H1 (cell line): ENCODE results near the gene TBC1D22A. TPM values are rescaled to one million over a fixed set of nuclear protein-coding genes. Genes with fewer than 3 reads are reported as not detected.

ENCODE experiments used
- CTCF ChIA-PET: fragments of 300-600 bp; sonication (Branson Sonifier 250); formaldehyde crosslinking; loops from one replicate; lab custom pipeline; 2021; ENCODE audit not compliant: partially characterized antibody; lab: Charles Lee
- POLR2A ChIA-PET: fragments of 300-600 bp; sonication (Branson Sonifier 250); formaldehyde crosslinking; loops from one replicate; lab custom pipeline; 2021; ENCODE audit warnings: inconsistent platforms; ENCODE audit not compliant: partially characterized antibody; lab: Charles Lee
- DNase-seq, 2 experiments: peaks; one replicate each; pipeline versions ENCODE4 v3.0.0 to v3.0.0-alpha.2; 2010 to 2022; ENCODE audit warnings: low spot score in 2 of 2, low read depth in 1 of 2, mixed read lengths in 1 of 2
- FAIRE-seq: peaks from 2 replicates; lab custom pipeline; 2011; peaks lifted over from hg19 to GRCh38; lab: Jason Lieb, UNC
- H2AFZ ChIP-seq: 2 replicates; pipeline ENCODE4 v1.8.1; 2012; ENCODE audit warnings: low read length, inconsistent platforms
- H2AK5ac ChIP-seq: 2 replicates; pipeline ENCODE4 v1.6.1; 2013; ENCODE audit warnings: low read depth, low read length
- H2BK120ac ChIP-seq: replicated peaks from 2 replicates; pipeline ENCODE3; 2013; ENCODE audit warnings: low read depth, low read length, inconsistent platforms
- H2BK12ac ChIP-seq: 2 replicates; pipeline ENCODE4 v1.6.1; 2013; ENCODE audit warnings: low read depth, low read length
- H2BK15ac ChIP-seq: 2 replicates; pipeline ENCODE4 v1.6.1; 2013; ENCODE audit warnings: low read length
- H2BK20ac ChIP-seq: 2 replicates; pipeline ENCODE4 v1.6.1; 2013; ENCODE audit warnings: low read length
- H2BK5ac ChIP-seq: 2 replicates; pipeline ENCODE4 v1.6.1; 2013; ENCODE audit warnings: low read depth, low read length
- H3K14ac ChIP-seq: 2 replicates; pipeline ENCODE4 v1.6.1; 2013; ENCODE audit warnings: inconsistent platforms; ENCODE audit not compliant: insufficient read length
- H3K18ac ChIP-seq: 2 replicates; pipeline ENCODE4 v1.6.1; 2013; ENCODE audit warnings: low read length; ENCODE audit errors: extremely low read depth
- H3K23ac ChIP-seq: 2 replicates; pipeline ENCODE4 v1.6.1; 2013; ENCODE audit warnings: inconsistent platforms; ENCODE audit not compliant: insufficient read length
- H3K23me2 ChIP-seq: 2 replicates; pipeline ENCODE4 v1.6.1; 2013; ENCODE audit warnings: low read depth, low read length
- H3K27ac ChIP-seq: 2 replicates; pipeline ENCODE4 v1.6.1; 2011; ENCODE audit warnings: low read depth, low read length, inconsistent platforms
- H3K27me3 ChIP-seq, 4 experiments: replicated peaks in 1 of 4; 1 replicate in 1 of 4; 2 replicates in 3 of 4; pipeline versions ENCODE4 v1.6.1 to v1.8.1; 2011 to 2013; ENCODE audit warnings: low read length in 3 of 4, mild to moderate bottlenecking in 3 of 4, inconsistent platforms in 2 of 4, mixed read lengths in 2 of 4, moderate library complexity in 1 of 4; ENCODE audit not compliant: control insufficient read depth in 3 of 4, insufficient read depth in 3 of 4; ENCODE audit errors: extremely low read depth in 1 of 4
- H3K36me3 ChIP-seq, 4 experiments: 2 replicates each; pipeline versions ENCODE4 v1.6.1 to v1.8.1; 2011 to 2013; ENCODE audit warnings: mild to moderate bottlenecking in 4 of 4, low read length in 3 of 4, moderate library complexity in 2 of 4, control low read depth in 1 of 4, inconsistent platforms in 1 of 4; ENCODE audit not compliant: insufficient read depth in 4 of 4, control insufficient read depth in 2 of 4
- H3K4ac ChIP-seq: replicated peaks from 2 replicates; pipeline ENCODE3; 2013; ENCODE audit warnings: low read length, low read depth, mixed read lengths, inconsistent platforms; ENCODE audit not compliant: insufficient read length
- H3K4me1 ChIP-seq, 4 experiments: replicated peaks in 1 of 4; 1 replicate in 1 of 4; 2 replicates in 3 of 4; pipeline versions ENCODE4 v1.6.1 to v1.8.1; 2011 to 2013; ENCODE audit warnings: low read length in 3 of 4, inconsistent platforms in 2 of 4, mixed read lengths in 1 of 4; ENCODE audit not compliant: insufficient read depth in 4 of 4, control insufficient read depth in 3 of 4
- H3K4me2 ChIP-seq, 2 experiments: 2 replicates each; pipeline versions ENCODE4 v1.6.1 to v1.8.1; 2011 to 2013; ENCODE audit warnings: low read depth in 2 of 2, low read length in 2 of 2, control low read depth in 1 of 2, inconsistent platforms in 1 of 2, mild to moderate bottlenecking in 1 of 2; ENCODE audit not compliant: insufficient read depth in 1 of 2
- H3K4me3 ChIP-seq, 4 experiments: fragments of 200-600, 300-600 bp in 1 of 4; sonication (generic), shearing (Covaris generic), sonication (Bioruptor Twin) in 1 of 4; 2 replicates each; pipeline versions ENCODE4 v1.5.1 to v1.8.1; 2011 to 2016; ENCODE audit warnings: low read length in 4 of 4, low read depth in 3 of 4, control low read depth in 2 of 4, inconsistent platforms in 2 of 4, mild to moderate bottlenecking in 2 of 4, mixed read lengths in 1 of 4, moderate library complexity in 1 of 4; ENCODE audit not compliant: insufficient read depth in 2 of 4; ENCODE audit errors: extremely low read depth in 1 of 4
- H3K56ac ChIP-seq: replicated peaks from 2 replicates; pipeline ENCODE3; 2013; ENCODE audit warnings: low read depth, mild to moderate bottlenecking, mixed read lengths, low read length, inconsistent platforms; ENCODE audit not compliant: insufficient read length
- H3K79me1 ChIP-seq: 2 replicates; pipeline ENCODE4 v1.6.1; 2013; ENCODE audit warnings: low read depth, low read length, control low read depth
- H3K79me2 ChIP-seq, 2 experiments: 2 replicates each; pipeline versions ENCODE4 v1.6.1 to v1.8.1; 2012 to 2013; ENCODE audit warnings: low read length in 2 of 2, mild to moderate bottlenecking in 2 of 2, inconsistent platforms in 1 of 2; ENCODE audit not compliant: insufficient read depth in 2 of 2, control insufficient read depth in 1 of 2
- H3K9ac ChIP-seq, 4 experiments: replicated peaks in 1 of 4; 1 replicate in 1 of 4; 2 replicates in 3 of 4; pipeline versions ENCODE4 v1.6.1 to v1.8.1; 2011 to 2013; ENCODE audit warnings: low read depth in 3 of 4, low read length in 3 of 4, control low read depth in 2 of 4, mild to moderate bottlenecking in 2 of 4, moderate library complexity in 2 of 4, inconsistent platforms in 1 of 4; ENCODE audit errors: extremely low read depth in 1 of 4
- H3K9me3 ChIP-seq, 2 experiments: 2 replicates each; pipeline versions ENCODE4 v1.6.1 to v1.8.1; 2012 to 2013; ENCODE audit warnings: mild to moderate bottlenecking in 2 of 2, moderate library complexity in 2 of 2, control low read depth in 1 of 2, inconsistent platforms in 1 of 2, low read depth in 1 of 2, low read length in 1 of 2, mixed read lengths in 1 of 2; ENCODE audit not compliant: insufficient read depth in 2 of 2
- H4K20me1 ChIP-seq, 2 experiments: replicated peaks in 1 of 2; 2 replicates each; pipeline versions ENCODE3 to v1.8.1; 2011 to 2013; ENCODE audit warnings: inconsistent platforms in 2 of 2, low read length in 2 of 2, mild to moderate bottlenecking in 1 of 2; ENCODE audit not compliant: insufficient read depth in 2 of 2, control insufficient read depth in 1 of 2
- H4K5ac ChIP-seq: 2 replicates; pipeline ENCODE4 v1.6.1; 2013; ENCODE audit warnings: low read length, low read depth, mixed read lengths, inconsistent platforms; ENCODE audit not compliant: insufficient read length
- H4K8ac ChIP-seq: 2 replicates; pipeline ENCODE4 v1.8.0; 2013; ENCODE audit warnings: mild to moderate bottlenecking, moderate library complexity, low read length, inconsistent platforms; ENCODE audit not compliant: insufficient read depth; ENCODE audit errors: extremely low read depth
- H4K91ac ChIP-seq: replicated peaks from 2 replicates; pipeline ENCODE3; 2013; ENCODE audit warnings: low read length, mixed read lengths, inconsistent platforms; ENCODE audit not compliant: insufficient read length
- ASH2L ChIP-seq: fragments of 200-600, 300-600 bp; sonication (generic); IDR thresholded peaks from one replicate; pipeline ENCODE4 v1.7.1; 2017; ENCODE audit warnings: low read length
- CBX8 ChIP-seq: fragments of 300-800, 300-1000 bp; sonication (generic); IDR thresholded peaks from 2 replicates; pipeline ENCODE4 v1.7.1; 2016; ENCODE audit warnings: low read depth, low read length, borderline replicate concordance
- CEBPB ChIP-seq: IDR thresholded peaks from 2 replicates; pipeline ENCODE4 v1.6.1; 2012; ENCODE audit warnings: low read depth, low read length
- CTBP2 ChIP-seq: IDR thresholded peaks from 2 replicates; pipeline ENCODE4 v1.7.0; 2011; ENCODE audit warnings: borderline replicate concordance, mild to moderate bottlenecking, moderate library complexity, mixed read lengths, low read length; ENCODE audit not compliant: insufficient read depth, insufficient read length
- EP300 ChIP-seq, 2 experiments: IDR thresholded peaks; 1 replicate in 1 of 2; 2 replicates in 1 of 2; pipeline ENCODE4 v1.6.1; 2011 to 2012; ENCODE audit warnings: low read depth in 2 of 2, low read length in 2 of 2, mild to moderate bottlenecking in 2 of 2, borderline replicate concordance in 1 of 2, inconsistent platforms in 1 of 2, moderate library complexity in 1 of 2
- KDM5A ChIP-seq: fragments of 200-600 bp; IDR thresholded peaks from 2 replicates; pipeline ENCODE4 v1.7.1; 2012; ENCODE audit warnings: mild to moderate bottlenecking, low read length, inconsistent platforms, mixed read lengths
- PHF8 ChIP-seq: fragments of 200-600 bp; sonication (generic); conservative IDR thresholded peaks from 2 replicates; pipeline ENCODE4 v1.7.1; 2012; ENCODE audit warnings: low read depth, mild to moderate bottlenecking, inconsistent platforms, low read length, moderate library complexity
- POLR2AphosphoS5 ChIP-seq: IDR thresholded peaks from 2 replicates; pipeline ENCODE4 v1.6.1; 2011; ENCODE audit warnings: low read depth, low read length
- SAP30 ChIP-seq: fragments of 300-600 bp; sonication (generic); IDR thresholded peaks from 2 replicates; pipeline ENCODE4 v1.7.1; 2012; ENCODE audit warnings: low read length, moderate library complexity, mild to moderate bottlenecking, inconsistent platforms; ENCODE audit not compliant: insufficient read depth, insufficient replicate concordance
- SP1 ChIP-seq: IDR thresholded peaks from 2 replicates; pipeline ENCODE4 v1.6.1; 2011; ENCODE audit warnings: low read depth, low read length
- TAF7 ChIP-seq: optimal IDR thresholded peaks from 2 replicates; pipeline ENCODE3; 2011; ENCODE audit warnings: low read depth, mild to moderate bottlenecking, inconsistent platforms, low read length, moderate library complexity, borderline replicate concordance
- TBP ChIP-seq: IDR thresholded peaks from 2 replicates; pipeline ENCODE4 v1.6.1; 2011; ENCODE audit warnings: low read depth, low read length, improper control_type of control experiment
- WGBS, 2 experiments: shearing (Covaris generic) in 1 of 2; methylation state at CpG; one replicate each; pipeline versions ENCODE4 v1.1.6 to v1.1.7; 2013 to 2015; ENCODE audit warnings: low lambda C conversion rate in 2 of 2, mixed read lengths in 2 of 2, inconsistent platforms in 1 of 2, low coverage in 1 of 2, missing lambda C conversion rate in 1 of 2; ENCODE audit not compliant: insufficient replicate concordance in 2 of 2, insufficient coverage in 1 of 2, insufficient read length in 1 of 2; ENCODE audit errors: extremely low coverage in 1 of 2, missing lambda C conversion rate in 1 of 2; 5-methylcytosine and 5-hydroxymethylcytosine counted together
- polyA plus RNA-seq, 7 experiments: library from polyadenylated mRNA; depleted of rRNA in 3 of 7; stranded (reverse) in 5 of 7; unstranded in 2 of 7; fragments of >200 nt in 5 of 7; fragments of 200-250 nt in 2 of 7; gene quantifications; 1 replicate in 5 of 7; 2 replicates in 1 of 7; 4 replicates in 1 of 7; pipeline versions ENCODE4 v1.2.1 to v1.2.3, GENCODE V29; 2011 to 2013; ENCODE audit warnings: missing spikeins in 2 of 7, mixed read lengths in 2 of 7
- total RNA-seq: library from RNA; stranded (reverse); fragmentation: NEBNext Ultra II Directional; extraction: Animal tissue kit (Norgen Biotek cat#: 25700); gene quantifications from 2 replicates; pipeline ENCODE4 v1.2.1, GENCODE V29; 2021
- TF ChIP-seq, protein P1 (sequence below): IDR thresholded peaks from 2 replicates; pipeline ENCODE4 v1.6.1; 2012; ENCODE audit warnings: inconsistent platforms

Gene TBC1D22A
- total and polyA plus RNA-seq, 2 of the 8 experiments (the other 6 are each of a cell fraction or from before 2014, with no cell fraction given), result 11.9 to 18.4 TPM

DNA sequence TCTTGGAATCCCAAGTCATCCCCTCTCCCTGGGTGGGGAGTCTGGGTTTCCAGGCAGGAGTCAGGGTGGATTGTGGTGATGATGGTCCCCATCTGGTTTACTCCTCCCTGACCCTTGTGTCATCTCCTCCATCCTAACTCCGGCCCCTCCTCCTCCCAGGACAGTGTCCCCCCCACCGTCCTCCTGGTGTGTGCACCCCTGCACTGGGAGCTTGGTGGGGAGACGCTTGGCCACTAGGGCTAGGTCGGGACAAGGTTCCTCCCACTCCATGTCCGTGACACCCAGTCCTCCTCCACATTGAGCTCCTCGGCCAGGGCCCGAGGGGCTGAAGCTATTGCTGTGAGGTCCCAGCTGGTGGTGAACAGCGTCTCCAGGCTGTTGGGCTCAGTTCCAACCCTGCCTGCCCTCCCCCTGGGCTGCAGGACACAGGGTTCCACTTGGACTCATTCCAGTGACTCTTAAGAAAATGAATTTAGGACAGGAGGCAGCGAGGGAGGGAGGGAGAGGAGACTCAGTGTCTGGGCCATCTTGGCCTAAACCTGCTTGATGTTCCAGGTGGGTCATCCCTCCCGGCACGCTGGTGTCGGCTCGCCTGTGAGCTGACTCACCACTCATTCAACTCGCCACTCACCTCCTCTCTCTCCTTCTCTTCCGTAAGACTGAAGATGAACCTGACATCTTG, 433.2 kb downstream of the TBC1D22A start:
- ChIA-PET POLR2A (no interaction called here), CTCF (no interaction called here)
- FAIRE-seq, result no peak
- Histone ChIP-seq H2BK120ac (no peak overlapping the region), H3K27me3 (no peaks in the 10 kb centered on the region), H3K9me3 (peaks cover 39 to 92% of the 10 kb centered on the region in 2 experiments; a peak in 3 of 4 replicates), H2BK5ac (no peak overlapping the region), H4K5ac (no peak overlapping the region), H3K23ac (no peak overlapping the region), H2BK12ac (no peak overlapping the region), H3K79me2 (no peaks in the 10 kb centered on the region), H4K91ac (no peak overlapping the region), H3K4me3 (no peak overlapping the region), H3K18ac (no peak overlapping the region), H3K14ac (no peak overlapping the region), H3K23me2 (no peaks in the 10 kb centered on the region), H3K36me3 (no peaks in the 10 kb centered on the region; a peak in 1 of 8 replicates), H3K79me1 (no peaks in the 10 kb centered on the region), H3K4ac (no peak overlapping the region), H3K4me2 (no peak overlapping the region), H2AK5ac (no peak overlapping the region), H4K20me1 (no peaks in the 10 kb centered on the region), H2AFZ (no peak overlapping the region), H4K8ac (no peak overlapping the region), H3K9ac (no peak overlapping the region), H2BK15ac (no peak overlapping the region), H3K56ac (no peak overlapping the region), H3K4me1 (no peaks in the 10 kb centered on the region), H2BK20ac (no peak overlapping the region), H3K27ac (no peak overlapping the region)
- no peak for DNase-seq
- WGBS, 2 experiments, result 94% methylated on average over 9 of the region's 15 CpGs; no CpG with 5 or more reads in 1 of the 2 experiments
- TF ChIP-seq SAP30 (no peak), ASH2L (no peak), KDM5A (no peak), CTBP2 (no peak), TAF7 (no peak), CEBPB (no peak), CBX8 (no peak), TBP (no peak), POLR2AphosphoS5 (no peak), PHF8 (no peak), SP1 (no peak), EP300 (IDR thresholded peaks at IDR 0.05; ENCODE audit: borderline replicate concordance in 1 of 2, low read depth in 2 of 2, low read length in 2 of 2) (no peak)
- TF ChIP-seq, protein P1, sequence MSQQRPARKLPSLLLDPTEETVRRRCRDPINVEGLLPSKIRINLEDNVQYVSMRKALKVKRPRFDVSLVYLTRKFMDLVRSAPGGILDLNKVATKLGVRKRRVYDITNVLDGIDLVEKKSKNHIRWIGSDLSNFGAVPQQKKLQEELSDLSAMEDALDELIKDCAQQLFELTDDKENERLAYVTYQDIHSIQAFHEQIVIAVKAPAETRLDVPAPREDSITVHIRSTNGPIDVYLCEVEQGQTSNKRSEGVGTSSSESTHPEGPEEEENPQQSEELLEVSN, result no peak
